ENCODE measurements around the gene AJM1.

GRCh38 chr9:136805207-136805740 lies 37.0 kb upstream of the AJM1 start:
- no peak for TF ChIP-seq CTCF (IDR thresholded peaks at IDR 0.05)
- TF ChIP-seq CEBPB (IDR thresholded peaks at IDR 0.05): no peak
